CD4-positive, alpha-beta T cell treated with Interleukin-17A for 4 hours (primary cell): ENCODE results near the gene C4orf17.

Experiments used
- DNase-seq: peaks from one replicate; pipeline ENCODE4 v3.0.0-alpha.2; 2020; ENCODE audit warnings: mixed read lengths

C4orf17 gene

DNA sequence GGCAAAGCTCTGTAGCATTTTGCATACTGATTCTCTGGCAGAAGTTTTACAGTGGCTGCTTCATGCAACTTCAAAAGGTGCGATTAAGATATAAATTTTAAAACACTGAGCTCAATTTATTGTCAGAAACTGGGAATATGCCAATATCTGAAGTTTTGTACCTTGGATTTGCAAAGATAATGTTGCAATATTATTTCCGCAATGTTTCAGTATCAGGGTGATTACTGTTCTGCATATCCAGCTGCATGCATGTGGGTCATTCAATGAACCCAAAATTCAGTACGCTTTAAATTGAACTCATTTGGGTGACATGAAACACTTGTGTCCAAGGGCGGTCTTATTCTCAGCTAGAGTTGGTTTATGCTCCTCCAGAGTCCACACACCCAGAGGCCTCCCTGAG lies 26.9 kb downstream of the C4orf17 start:
- no peak for DNase-seq

GRCh38 chr4:99540277-99540939 lies 29.6 kb downstream of the C4orf17 start:
- DNase-seq = no peak

- no peak for DNase-seq
Measured at GRCh38 chr4:99552872-99553271, 42.1 kb downstream of the C4orf17 start.

DNA sequence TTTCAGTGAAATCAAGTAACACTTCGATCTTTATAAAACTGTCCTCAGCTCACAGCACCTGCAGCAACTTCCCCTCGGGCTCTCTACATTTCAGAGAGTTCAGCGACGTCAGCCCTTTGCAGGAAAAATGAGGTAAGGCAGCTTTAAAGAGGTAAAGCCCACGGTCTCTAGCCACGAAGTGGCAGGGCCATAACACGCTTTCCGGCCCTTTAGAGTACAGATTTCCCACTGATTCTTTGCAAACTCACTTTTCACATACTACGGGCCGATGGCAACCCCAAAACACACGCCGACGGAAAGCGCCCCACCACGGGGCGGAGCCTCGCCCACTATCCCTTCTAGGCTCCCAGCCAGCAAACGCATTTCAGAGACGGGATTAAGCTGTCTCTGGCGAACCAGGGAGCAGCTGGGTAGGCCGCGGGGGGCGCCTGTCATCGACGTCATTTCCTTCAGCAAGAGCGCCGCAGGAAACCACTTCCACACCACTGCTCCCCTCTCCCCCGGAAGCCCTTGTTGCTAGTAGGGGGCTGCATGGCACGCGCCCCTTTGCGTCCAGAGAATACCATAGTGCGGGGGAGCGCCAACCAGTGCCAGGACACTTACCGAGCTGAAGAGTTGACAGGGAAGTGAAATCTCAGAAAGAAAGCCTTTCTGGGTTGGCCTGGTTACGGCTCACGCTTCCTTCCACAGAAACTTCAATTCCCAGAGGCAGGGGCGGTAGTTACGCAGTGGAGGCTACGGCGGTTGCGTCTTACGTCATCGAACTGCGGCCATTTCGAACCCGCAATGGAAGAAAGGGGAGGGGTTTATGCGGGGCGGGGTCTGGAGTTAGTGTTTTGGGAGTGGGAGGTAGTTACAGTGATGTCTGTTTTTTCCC lies 52.7 kb downstream of the C4orf17 start, which contains the start of gene TRMT10A:
TRMT10A (minus strand) TSS at position 730 of the 877 bp plus-strand sequence. CDS start 4,701 bp downstream, outside the sequence.
- DNase-seq = peak; percentile 97

- no peak for DNase-seq
Measured at GRCh38 chr4:99564921-99565320, 54.1 kb downstream of the C4orf17 start.

- no peak for DNase-seq
Measured at GRCh38 chr4:99571883-99572282, 61.1 kb downstream of the C4orf17 start.

DNA sequence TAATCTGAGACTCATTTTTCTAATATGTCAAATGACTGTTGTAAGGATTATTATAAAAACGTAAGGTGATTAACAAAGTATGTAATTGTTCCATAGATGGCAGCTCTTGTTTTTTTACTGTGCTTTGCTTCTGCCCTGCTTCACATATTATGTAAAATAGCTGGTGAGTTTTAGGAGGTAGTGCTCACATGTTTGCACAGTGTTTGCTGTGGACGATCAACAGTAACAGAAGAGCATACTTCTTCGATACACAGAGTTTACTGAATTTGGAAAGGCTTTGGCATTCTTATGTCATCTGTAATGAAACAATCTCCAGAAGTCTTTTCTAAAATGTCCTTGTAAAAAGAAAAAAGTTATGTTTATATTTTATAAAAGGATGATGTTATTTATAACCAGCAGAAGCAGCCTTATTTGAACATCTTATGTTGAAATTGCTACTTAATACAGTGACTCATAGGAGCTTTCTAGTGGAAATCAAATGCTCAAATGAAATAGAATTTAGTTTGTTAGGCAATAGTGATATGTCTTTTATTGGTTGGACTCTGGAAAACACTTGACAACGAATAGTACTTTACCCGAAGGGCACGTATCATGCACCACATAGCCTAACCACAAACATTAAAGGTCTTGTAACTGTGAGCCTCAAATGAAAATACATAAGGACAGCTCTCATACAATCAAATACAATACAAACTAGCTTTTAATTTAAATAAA lies 61.9 kb downstream of the C4orf17 start:
- no peak for DNase-seq

DNA sequence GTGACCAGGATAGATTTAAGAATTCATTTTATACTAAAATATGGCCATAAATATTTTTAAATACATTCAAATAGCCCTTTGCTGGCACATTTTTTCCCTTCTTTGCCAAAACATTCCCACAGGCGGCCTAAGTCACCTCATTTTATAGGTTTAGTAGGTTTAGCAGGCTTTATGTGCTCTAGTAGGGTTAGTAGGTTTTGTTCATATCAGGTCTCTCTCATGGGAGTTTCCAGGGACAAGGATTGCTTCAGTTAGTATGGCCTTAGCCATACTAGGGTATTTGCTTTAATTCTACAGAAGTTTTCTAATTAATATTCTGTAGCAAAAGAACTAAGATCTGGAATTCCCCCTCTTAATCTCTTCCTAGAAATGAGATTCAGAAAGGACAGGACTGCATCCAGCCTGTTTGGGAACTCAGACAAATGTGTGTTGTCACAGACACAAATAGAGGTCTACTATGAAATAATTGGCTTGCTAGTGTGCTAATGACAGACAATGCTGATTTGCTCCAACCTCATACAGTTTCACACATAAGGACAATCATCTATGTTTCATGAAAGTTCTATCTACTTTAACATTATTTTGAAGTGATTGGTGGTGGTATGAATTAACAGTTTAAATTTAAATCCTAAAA lies 63.0 kb downstream of the C4orf17 start:
- DNase-seq = no peak

- DNase-seq = no peak
Measured at GRCh38 chr4:99574530-99575324, 63.9 kb downstream of the C4orf17 start, which contains the start of gene MTTP. Gene MTTP (plus strand): TSS chr4:99574824. CDS start chr4:99574910, 86 bp downstream.

DNA sequence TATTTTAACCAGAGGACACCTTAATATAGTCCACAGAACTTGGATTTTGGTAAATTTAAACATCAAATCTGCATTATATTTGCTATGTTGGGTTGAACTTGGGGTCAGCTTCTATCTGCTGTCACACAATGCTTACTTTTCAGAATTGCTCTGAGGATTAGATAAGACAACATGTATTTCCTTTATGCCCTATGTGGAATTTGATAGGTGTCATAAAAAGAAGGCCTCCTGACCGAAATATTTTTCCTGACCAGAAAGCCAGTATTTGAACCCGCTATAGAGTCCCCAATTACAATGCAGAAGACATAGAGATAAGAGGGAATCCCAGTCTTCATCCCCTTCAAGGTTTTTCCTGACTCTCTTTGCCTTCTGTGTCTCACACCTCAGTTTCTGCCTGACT lies 67.9 kb downstream of the C4orf17 start:
- no peak for DNase-seq

DNA sequence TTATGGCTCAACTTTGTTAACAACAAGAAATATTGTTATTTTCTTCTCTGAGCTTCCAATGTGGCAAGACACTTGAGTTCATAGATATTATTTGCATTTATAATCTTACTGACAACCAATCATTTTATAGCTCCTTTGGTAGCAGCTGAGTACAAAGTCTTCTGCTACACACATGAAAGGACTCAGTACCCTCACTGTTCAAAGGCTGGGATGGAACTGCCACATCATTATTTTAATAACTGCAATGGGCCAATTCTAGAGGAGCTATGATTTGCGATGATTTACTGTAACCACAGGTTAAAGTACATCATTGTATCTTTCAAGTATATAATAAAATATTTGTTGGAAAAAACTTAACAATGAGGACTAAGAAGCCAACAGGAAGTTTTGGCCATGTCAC lies 74.7 kb downstream of the C4orf17 start:
- no peak for DNase-seq

DNA sequence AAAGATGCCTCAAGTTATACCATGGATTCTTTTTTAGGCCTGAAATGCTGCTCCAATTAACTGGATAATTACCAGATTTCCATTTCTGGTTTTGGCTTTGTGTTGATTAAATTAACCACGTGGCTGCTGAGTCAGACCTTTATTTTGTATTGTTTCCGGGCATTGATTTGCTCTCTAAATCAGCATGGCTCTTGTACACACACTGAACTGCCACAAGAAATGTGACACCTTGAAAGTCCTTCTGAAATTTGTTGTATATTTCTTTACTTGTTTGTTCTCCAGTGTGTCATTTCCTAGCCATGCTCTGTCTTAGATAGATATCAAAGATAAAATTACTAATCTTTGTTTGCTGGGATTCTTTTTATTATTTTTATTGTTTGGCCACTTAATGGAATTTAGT lies 75.5 kb downstream of the C4orf17 start:
- no peak for DNase-seq

GRCh38 chr4:99586797-99587196 lies 76.0 kb downstream of the C4orf17 start:
- DNase-seq = no peak

- DNase-seq = no peak
Measured at GRCh38 chr4:99587309-99587708, 76.5 kb downstream of the C4orf17 start.

DNA sequence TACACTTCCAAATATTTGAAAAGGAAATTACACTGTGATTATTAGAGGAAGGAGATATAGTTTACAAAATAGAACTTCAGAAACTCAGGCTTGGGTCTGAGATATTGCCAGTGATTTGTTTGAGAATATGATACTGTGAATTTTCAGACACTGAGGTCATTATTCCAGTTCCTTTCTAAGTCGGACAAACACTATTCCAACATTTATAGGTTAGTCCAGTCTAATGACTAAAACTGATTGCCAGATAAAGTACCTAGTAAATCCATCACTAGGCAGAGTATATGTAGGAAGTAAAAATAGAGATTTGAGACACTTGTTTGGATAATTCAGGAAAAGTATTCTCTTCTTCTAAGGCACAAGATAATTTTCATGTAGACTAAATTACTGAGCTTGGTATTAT lies 77.0 kb downstream of the C4orf17 start:
- no peak for DNase-seq

DNA sequence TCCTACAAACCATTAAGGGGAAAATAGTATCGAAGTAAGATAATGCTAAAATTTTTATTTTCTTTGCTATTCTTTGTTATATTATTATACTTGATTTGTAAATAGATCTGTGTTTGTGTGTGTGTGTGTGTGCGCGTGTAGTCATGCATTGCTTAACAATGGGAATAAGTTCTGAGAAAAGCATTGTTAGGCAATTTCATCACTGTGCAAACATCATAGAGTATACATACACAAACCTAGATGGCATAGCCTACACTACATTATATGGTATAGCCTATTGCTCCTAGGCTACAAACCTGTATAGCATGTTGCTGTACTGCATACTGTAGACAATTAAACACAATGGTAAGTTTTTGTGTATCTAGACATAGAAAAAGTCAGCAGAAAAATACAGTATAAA lies 80.9 kb downstream of the C4orf17 start:
- no peak for DNase-seq
